HG02938 (cell line): ENCODE results near the gene DLX5.
"Not testable (repeated sequence)": the region's sequence is repeated elsewhere in the genome, so short reads cannot be mapped to it uniquely, and the experiment has no call there.

Experiments used
- ATAC-seq: cut with Tn5 transposase; IDR thresholded peaks from one replicate; pipeline ENCODE4 v1.9.1; 2021; ENCODE audit warnings: mild to moderate bottlenecking, moderate library complexity; ENCODE audit not compliant: unreplicated experiment

DLX5 gene

DNA sequence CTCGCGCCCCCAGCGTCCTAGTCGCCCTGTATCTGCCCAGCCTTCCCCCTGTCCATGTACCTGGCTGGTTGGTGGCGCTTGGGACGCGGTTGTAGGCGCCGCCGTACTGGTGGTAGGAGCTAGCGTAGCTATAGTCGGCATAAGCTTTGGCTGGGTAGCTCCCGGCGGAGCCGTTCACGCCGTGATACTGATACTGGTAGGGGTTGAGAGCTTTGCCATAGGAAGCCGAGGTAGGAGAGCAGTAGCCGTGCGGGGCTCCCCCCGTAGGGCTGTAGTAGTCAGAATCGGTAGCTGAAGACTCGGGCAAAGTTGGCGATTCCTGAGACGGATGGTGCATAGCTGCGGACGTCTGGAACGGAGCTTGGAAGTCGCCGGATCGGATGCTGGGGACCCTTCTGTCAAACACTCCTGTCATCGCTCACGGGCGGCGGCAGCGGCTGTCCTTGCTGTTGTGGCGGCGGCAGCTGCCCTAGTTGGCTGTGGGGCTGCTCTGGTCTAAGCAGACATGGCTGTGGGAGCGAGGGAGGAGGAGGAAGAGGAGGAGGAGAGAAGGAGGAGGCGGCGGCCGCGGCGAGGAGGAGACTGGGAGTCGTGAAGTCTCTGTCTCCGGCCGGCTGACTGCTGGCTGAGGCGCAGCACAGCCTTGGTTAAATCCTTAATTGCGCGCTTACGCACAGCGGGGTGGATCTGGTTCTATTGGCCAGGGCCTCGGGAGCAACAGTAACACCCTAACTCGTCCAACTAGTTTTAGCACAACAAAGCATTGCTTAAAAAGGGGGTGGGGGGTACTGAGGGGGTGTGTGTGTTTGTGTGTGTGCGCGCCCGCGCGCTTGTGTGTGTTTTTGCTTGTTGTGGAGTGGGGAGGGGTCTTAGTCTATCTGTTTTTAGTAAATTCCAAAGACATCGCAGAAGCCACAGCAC is at the start of gene DLX5:
TSS of gene DLX5 (minus strand) at position 623 of the 921 bp plus-strand sequence. CDS start at position 415, 208 bp downstream.
- no peak for ATAC-seq

DNA sequence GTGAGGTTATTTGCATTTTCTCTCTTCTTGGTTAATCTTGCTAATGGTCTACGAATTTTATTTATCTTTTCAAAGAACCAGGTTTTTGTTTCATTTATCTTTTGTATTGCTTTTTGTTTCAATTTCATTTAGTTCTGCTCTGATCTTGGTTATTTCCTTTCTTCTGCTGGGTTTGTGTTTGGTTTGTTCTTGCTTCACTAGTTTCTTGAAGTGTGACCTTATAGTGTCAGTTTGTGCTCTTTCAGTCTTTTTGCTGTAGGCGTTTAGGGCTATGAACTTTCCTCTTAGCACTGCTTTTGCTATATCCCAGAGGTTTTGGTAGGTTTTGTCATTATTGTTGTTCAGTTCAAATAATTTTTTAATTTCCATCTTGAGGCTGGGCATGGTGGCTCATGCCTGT is 47.4 kb upstream of the DLX5 start:
- ATAC-seq = not testable (repeated sequence)

DNA sequence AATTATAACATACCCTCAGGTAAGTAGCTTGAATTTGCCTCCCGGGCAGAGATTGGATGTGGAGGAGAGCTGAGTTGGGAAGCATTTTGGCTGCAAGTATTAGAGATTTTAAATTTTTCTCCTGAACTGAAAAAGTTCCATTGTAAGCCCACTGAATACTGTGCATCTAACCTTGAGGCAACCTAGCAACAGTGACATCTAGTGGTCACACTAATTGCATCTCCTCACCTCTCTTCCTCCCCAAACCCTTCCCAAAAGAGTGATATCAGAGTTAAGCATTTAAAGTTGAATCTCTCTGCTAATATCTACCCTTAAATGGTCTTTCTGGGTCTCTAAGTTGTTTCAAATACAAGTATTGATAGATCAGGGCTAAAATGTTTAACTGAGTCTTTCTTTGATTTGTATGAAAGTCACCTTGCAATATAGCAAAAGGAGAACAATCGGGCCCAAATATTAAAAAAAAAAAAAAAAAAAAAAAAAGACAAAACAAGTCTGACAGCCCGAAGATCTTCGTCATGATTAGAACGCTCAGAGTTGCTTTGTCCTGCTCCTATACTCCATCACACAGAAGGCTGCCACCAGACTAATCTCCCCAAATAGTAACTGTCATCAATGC is 40.4 kb upstream of the DLX5 start:
- no peak for ATAC-seq

DNA sequence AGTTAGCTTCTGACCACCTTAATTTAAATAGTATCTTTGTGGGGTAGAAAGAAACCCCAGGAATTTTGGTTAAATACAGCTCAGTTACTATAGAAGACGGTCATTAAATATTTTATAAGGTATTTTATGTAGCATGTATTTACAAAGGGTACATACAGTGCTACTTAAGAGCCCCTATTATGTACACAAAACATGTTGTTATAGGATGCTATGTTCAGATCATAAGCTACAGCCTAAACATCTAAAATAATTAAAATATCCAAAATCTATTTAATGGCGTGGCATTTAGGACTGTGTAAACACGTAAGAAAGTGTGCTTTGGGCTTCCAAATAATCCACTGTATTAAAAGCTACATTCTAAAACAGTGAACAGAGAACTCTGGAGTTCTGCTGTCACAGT is 39.4 kb upstream of the DLX5 start:
- no peak for ATAC-seq

DNA sequence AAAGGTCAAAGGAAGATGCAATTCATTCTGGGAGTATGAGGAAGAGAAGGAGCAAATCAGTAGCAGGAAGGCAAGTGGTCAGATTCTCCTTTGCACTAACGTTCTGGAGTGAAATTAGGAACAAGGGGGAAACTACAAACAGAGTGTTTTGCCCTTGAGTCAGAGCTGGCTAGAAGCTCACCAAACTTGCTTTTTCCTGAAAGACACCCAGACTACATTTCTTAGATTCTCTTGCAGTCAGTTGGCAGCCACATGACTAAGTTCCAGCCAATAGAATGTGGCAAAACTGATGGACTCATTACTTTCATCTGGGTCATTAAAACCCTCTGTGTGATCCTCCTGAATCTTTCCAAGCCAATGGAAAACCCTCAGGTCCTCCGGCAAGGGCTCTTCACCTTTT is 18.6 kb upstream of the DLX5 start:
- ATAC-seq = no peak

DNA sequence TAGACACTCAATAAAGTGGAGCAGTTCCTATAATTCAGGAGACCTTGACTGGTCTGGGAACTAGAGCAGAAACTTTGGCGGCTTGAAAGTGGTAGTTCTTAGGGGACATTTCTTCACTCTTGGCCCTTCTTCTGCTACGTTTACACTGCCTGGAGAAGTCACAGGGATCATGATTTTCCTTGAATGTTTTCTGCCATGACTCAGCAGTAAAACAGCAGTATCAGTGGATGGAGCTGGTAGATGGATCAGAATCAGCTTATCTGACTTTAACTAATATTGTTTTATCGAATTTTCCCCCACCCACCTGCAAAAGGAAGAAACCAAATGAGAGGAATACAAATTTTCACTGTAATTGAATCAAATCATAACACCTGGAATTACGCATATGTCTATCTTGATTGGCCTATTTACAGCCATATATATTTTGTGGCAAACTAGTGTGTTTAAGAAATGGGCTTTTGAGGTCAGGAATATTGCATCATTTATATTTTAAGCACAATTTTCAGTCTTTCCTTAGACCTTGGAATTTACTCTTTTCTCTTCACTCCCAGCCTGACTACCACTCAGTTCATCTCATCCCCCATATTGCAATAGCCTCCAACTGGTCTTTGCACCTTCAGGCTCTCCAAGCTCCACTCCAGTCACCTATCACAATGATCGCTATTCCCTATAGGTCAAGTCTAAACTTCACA is 14.9 kb upstream of the DLX5 start:
- no peak for ATAC-seq

DNA sequence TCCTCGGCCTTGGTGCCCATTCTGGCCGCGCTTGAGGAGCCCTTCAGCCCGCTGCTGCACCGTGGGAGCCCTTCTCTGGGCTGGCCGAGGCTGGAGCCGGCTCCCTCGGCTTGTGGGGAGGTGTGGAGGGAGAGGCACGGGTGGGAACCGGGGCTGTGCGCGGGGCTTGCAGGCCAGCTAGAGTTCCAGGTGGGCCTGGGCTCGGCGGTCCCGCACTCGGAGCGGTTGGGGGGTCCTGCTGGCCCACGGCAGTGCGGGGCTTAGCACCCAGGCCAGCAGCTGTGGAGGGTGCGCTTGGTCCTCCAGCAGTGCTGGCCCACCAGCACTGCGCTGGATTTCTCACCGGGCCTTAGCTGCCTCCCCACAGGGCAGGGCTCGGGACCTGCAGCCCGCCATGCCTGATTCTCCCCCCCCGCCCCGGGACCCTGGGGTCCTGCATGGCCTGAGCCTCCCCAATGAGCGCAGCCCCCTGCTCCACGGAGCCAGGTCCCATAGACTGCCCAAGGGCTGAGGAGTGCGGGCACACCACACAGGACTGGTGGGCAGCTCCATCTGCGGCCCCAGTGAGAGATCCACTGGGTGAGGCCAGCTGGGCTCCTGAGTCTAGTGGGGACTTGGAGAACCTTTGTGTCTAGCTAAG is 9.7 kb upstream of the DLX5 start:
- not testable (repeated sequence) for ATAC-seq

DNA sequence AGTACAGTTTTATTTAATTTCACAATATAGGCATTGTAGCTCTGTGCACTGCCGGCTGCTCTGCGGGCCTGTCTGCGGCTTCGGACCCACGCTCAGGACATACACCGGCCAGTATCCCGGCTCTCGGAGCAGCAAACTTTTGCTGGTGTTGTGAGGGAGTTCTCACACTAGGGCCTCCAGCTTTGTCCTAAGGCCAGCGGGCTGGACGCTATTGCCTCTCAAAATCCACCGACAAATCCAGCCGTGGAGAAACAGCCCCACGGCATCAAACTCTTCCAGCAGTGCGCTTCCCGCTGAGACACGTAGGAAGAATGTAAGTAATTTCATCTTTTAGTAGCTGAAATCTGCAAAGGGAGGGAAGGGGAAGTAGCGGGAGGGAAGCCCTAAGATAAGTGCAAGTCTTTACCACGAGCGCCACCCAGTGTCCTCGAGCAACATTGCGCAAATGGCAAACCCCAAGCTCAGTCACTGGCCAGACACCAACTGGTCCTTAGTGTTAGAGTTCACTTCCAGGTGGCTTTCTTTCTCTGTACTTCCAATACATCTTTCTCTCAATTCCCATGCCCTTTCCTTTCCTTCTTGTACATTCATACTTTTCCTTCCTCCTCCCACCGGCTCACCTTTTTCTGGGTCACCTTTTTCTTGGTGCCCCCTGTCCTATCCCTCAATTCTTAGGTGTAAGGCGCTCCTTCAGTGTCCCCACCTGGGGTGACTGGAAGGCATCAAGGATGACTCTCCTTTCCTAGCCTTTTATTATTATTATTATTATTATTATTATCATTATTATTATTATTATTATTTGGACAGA is 3.0 kb upstream of the DLX5 start:
- peak; percentile 92 for ATAC-seq

DNA sequence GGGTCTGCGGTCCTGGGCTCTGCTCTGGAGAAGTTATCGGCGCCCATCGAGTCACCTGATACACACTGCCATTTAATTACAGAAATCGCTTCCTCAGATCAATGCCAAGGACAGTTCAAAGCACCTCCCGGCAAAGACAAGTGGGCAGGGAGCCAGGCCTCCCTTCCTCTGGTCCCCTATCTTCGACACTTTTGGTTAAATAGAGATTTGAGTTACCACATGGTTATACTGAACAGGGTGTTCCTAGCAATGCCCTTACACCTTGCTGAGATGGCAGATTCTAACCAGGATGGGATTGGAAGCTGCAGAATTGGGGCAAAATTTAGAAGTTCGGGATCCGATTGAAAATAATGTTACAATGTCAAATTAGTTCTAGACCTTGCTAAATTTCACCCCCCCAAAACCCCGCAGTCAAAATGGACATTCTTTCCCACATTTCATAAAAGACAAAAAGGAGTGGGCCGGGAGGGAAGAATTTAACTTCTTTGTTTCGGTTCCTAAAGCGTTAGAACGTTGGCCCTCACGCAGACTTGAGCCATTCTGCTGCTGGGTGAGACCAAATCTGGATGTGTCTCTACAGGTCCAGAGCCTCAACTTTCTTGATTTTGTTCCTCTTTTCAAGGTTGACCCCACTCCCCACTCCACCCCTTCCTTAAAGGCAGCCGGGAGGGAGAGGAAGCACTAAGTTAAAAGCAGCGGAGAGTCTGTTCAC is 2.2 kb upstream of the DLX5 start:
- ATAC-seq = no peak

DNA sequence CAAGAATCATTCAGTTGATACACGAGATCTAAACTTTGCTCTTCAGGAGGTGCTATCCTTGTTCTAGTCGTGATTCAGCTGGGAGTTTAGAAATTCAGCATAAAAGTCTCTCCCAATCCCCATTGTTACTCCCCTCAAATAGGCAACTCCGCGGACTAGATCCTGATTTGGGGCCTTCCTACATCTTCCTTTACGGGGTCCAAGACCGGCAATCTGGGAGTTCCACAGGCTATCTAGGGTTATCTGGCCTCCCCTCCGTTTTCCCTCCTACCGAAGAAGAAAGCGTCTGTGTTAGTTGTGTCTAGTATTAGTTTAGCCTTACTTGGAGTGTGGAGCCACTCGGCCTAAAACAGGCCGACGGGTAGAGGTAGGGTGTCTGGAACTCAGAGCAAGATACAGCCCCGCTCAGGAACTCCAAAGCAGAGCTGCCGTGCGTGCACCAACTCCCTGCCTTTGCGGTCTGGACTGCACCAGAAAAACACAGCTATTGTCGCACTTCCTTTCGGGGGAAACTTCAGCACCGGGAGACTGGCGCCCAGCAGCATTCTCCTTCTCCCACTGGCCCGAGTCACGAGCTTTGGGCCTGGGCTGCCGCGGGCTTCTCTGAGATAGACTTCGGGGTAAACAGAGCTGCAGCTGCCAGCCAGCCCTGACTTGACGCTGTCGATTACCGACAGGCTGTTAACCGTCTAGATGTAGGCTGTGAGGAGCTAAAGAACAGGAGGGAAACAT is 1.5 kb upstream of the DLX5 start:
- no peak for ATAC-seq

DNA sequence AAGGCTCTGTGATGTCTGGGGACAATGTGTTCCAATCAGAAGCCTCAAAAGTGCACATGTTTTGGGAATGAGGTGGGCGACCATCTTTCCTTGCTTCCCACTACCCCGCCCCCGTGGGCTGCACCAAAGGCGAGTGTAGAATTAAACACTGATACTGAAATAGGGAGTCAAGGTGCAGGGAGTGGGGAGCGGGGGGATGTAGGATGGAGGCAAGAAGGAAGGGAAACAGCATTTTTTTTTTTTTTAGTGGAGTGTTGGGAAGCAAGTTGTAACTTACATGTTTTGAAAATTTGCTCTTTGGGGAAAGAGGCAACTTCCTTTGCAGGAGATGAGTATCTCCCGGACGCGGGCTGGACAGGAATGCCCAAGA is 484 bp upstream of the DLX5 start:
- ATAC-seq = no peak

DNA sequence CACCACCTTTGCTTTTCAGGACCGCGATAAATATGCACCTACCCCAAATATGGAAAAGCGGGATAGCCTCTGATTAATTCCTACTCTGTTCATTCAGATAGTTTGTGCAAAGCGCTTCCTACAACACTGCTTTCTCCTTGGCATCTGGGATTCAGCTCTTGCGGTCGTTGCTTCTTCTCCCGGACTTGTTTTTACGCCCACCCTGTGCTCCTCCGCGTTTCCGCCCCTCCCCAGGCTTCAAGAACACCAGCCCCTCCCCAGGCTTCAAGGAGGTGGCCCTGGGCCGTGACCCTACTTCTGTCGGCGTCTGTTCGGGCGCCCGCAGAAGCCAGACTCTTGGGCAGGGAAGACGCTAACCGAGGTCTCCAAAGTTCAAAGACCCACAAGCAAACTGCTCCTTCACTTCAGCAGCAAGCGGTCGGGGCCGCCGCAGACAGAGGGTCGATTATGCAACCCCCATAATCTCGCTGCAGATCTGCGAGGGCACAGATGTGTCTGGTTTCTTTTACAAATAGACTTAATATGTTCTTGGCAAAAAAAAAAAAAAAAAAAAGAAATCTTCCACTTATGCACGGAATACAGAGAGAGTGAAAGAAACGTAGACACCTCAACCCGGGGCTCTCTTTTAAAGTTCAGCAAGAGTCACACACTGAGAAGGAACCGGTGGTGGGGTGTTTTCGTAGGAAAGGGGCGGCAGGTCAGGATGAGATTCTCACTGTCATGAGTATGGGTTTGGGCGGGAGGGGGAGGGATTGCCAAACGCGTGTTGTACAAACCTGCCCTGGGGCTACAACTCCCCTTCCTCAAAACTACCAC is 1.9 kb downstream of the DLX5 start:
- no peak for ATAC-seq

DNA sequence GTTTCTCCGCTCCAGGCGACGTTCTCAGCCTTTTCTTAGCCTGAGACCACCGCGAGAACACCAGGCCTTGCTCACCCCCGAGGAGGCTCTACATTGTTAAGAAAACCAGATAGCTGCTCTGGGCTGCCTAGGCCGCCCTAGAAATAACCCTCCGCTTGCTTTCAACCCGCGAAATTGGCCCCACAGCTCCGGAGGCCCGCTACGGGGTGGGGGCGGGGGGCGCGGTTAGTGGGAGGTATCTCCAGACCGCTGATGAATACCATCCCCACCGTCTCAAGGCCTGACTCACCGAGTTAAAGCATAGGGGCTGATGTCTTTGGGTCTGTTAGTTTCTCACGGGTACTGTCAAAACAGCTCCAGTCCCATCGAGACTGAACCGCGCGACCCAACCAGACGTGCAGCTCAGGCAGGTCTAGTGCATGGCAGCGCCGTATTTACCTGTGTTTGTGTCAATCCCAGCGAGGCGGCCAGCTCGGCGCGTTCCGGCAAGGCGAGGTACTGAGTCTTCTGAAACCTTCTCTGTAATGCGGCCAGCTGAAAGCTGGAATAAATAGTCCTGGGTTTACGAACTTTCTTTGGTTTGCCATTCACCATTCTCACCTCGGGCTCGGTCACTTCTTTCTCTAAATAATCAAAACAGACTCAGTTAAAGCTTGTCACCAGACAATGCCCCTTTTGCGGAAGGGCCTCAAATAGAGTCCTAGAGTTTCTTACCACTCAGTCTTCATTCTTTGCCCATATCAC is 2.7 kb downstream of the DLX5 start:
- no peak for ATAC-seq

DNA sequence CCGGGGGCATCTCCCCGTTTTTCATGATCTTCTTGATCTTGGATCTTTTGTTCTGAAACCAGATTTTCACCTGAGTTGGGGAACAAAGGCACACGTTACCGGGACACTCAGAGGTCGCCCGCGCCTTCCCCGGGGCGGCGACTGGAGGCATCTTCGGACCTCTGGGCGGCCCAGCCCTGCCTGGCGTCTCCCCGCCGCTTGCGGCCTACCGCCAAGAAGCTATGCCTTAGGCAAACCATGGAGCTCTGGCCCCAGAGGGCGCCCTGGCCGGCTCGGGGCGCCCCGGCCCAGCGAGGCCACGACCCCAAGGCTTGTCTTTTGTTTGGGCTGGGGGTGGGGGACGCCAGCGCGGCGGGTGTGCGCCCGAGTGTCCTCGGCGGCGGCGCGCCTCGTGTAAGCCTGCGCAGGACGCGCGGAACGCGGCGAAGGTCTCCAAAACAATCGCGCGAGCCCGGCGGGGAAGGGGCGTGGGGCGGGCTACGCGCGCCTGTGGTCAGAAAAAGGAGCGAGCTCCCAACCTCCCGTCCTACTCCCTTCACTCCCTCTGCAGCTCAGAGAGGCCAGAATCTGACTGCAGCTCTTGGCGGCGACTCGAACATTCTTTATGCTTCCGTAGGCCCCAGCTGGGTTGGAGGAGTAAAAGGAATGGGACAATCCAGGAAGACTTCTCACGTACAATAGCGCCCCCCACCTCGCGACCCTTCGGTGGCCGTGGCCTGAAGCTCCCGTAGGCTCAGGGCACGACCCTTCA is 3.5 kb downstream of the DLX5 start:
- ATAC-seq = no peak

DNA sequence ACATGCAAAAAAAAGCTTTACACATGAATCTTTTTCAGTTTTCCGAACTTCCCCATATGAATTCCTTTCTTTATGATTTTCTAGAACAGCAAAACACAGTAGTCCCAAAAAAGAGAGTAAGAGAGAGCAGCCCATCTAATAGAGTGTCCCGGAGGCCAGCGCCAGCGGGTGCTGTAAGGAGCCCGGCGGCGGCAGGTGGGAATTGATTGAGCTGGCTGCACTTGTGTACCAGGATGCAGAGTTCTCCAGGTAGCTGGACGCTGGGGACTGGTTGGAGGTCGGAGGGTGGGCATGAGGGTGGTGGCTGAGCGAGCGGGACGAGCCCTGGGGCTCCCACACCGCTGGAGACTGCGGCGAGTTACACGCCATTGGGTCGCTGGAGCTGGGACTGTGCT is 4.0 kb downstream of the DLX5 start:
- no peak for ATAC-seq

DNA sequence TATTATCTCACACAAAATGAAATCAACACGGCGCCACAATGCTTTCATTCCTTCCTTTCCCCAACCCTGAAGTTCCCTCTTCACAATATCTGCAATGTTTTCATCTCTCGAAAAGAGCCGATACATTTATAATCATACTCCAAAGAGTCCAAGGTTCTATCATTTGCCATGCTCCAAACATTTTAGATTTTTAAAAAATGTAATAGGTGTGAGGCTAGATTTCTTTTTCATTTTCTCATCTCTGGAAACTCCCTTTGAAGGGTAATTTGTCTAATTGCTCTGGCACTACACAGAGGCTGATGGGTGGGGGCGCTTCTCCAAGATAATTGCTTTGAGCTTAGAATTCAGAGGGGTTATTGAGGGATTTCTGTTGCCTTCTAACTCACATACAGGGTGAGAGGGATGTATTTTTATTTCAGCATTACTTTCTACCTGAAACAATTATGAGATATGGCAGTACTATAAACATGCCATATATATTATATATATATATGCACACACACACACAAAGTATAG is 4.9 kb downstream of the DLX5 start:
- ATAC-seq = no peak
